Thyroid gland (tissue), 4 donors: ENCODE data around the gene ERCC1.

Experiments
- CTCF ChIP-seq, 6 experiments: fragments of 200-600 bp in 3 of 6; fragments of 450-650 bp in 3 of 6; sonication (generic) in 3 of 6; IDR thresholded peaks; one replicate each; pipeline ENCODE4 v1.5.1; 2016 to 2019; ENCODE audit warnings: antibody characterized with exemption in 6 of 6, mild to moderate bottlenecking in 2 of 6, inconsistent platforms in 1 of 6, moderate library complexity in 1 of 6
- POLR2A ChIP-seq, 2 donors: fragments of 450-650 bp; IDR thresholded peaks; one replicate each; pipeline ENCODE4 v1.6.1; 2017; ENCODE audit warnings: antibody characterized with exemption in 2 of 2, mild to moderate bottlenecking in 2 of 2, moderate library complexity in 1 of 2

GRCh38 chr19:45437328-45437727, 13.6 kb upstream of the ERCC1 start:
- TF ChIP-seq CTCF (IDR thresholded peaks at IDR 0.05) (no peak), POLR2A (IDR thresholded peaks at IDR 0.05) (no peak)
